ENCODE measurements around the gene MRPL38.

Gene MRPL38

GRCh38 chr17:75941442-75941819 lies 36.7 kb upstream of the MRPL38 start:
- TF ChIP-seq CTCF (IDR thresholded peaks at IDR 0.05; ENCODE audit: borderline replicate concordance, insufficient read depth, low read depth, low read length) = no peak
- peak overlapping the region; percentile 74 for H3K4me3 ChIP-seq (ENCODE audit: low read depth, low read length)

- no peak for TF ChIP-seq CTCF (IDR thresholded peaks at IDR 0.05; ENCODE audit: borderline replicate concordance, insufficient read depth, low read depth, low read length)
- H3K4me3 ChIP-seq (ENCODE audit: low read depth, low read length) = peak within 1 kb of the TSS; percentile 74
Measured at GRCh38 chr17:75940727-75941441, 36.2 kb upstream of the MRPL38 start, which contains the start of gene FBF1. Gene FBF1 (minus strand): TSS chr17:75941042. CDS start chr17:75938149, 2,893 bp downstream.

GRCh38 chr17:75937652-75938051 lies 33.0 kb upstream of the MRPL38 start:
- no peak overlapping the region for H3K4me3 ChIP-seq (ENCODE audit: low read depth, low read length)
- TF ChIP-seq CTCF (IDR thresholded peaks at IDR 0.05; ENCODE audit: borderline replicate concordance, insufficient read depth, low read depth, low read length) = no peak

GRCh38 chr17:75933808-75934207 lies 29.1 kb upstream of the MRPL38 start:
- no peak for TF ChIP-seq CTCF (IDR thresholded peaks at IDR 0.05; ENCODE audit: borderline replicate concordance, insufficient read depth, low read depth, low read length)

DNA sequence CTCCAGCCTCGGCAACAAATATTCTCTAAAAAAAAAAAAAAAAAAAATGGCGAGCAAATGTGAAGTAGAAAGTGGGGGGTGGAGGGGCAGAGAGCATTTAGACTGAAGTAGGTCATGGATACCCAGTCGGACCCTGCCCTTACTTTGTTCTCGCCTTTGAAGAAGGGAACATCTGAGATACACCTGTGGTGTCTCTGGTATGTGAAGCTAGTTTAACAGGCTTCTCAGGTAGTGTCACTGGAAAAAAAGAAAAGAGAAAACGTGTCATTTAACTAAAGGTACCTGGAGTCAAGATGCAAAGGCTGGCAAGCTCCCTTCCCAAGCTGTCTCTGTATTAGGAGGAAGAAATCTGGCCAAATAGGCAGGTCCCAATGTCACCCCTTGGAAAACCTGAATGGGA lies 28.2 kb upstream of the MRPL38 start:
- no peak for TF ChIP-seq CTCF (IDR thresholded peaks at IDR 0.05; ENCODE audit: borderline replicate concordance, insufficient read depth, low read depth, low read length)
- no peak overlapping the region for H3K4me3 ChIP-seq (ENCODE audit: low read depth, low read length)

More at GRCh38 chr17:75933808-75934207, 29.1 kb upstream of the MRPL38 start:
- H3K4me3 ChIP-seq (ENCODE audit: low read depth, low read length) = no peak overlapping the region

GRCh38 chr17:75931062-75931461 lies 26.4 kb upstream of the MRPL38 start:
- no peak for TF ChIP-seq CTCF (IDR thresholded peaks at IDR 0.05; ENCODE audit: borderline replicate concordance, insufficient read depth, low read depth, low read length)

GRCh38 chr17:75927286-75927922 lies 22.7 kb upstream of the MRPL38 start:
- peak; percentile 78 for TF ChIP-seq CTCF (IDR thresholded peaks at IDR 0.05; ENCODE audit: borderline replicate concordance, insufficient read depth, low read depth, low read length)
- H3K4me3 ChIP-seq (ENCODE audit: low read depth, low read length) = no peak overlapping the region

More at GRCh38 chr17:75931062-75931461, 26.4 kb upstream of the MRPL38 start:
- H3K4me3 ChIP-seq (ENCODE audit: low read depth, low read length) = no peak overlapping the region

Data from GM12875 (cell line).